ENCODE measurements around the gene ZNF423.

Gene ZNF423

GRCh38 chr16:49550140-49550539, 305.8 kb downstream of the ZNF423 start:
- DNase-seq (no peak), ATAC-seq (no peak)

GRCh38 chr16:49548325-49548970, 307.5 kb downstream of the ZNF423 start:
- DNase-seq (no peak), ATAC-seq (no peak)

- no peak for ATAC-seq
- no peak for DNase-seq
These were observed 308.5 kb downstream of the ZNF423 start for GRCh38 chr16:49547448-49547847.

GRCh38 chr16:49546735-49547134, 309.2 kb downstream of the ZNF423 start:
- ATAC-seq (no peak), DNase-seq (no peak)

GRCh38 chr16:49545741-49546448, 310.0 kb downstream of the ZNF423 start:
- ATAC-seq (no peak), DNase-seq (no peak)

GRCh38 chr16:49545243-49545642, 310.7 kb downstream of the ZNF423 start:
- no peak for ATAC-seq
- DNase-seq = no peak

- ATAC-seq (no peak), DNase-seq (no peak)
These were observed 311.1 kb downstream of the ZNF423 start for GRCh38 chr16:49544828-49545227.

GRCh38 chr16:49543631-49543946, 312.3 kb downstream of the ZNF423 start:
- ATAC-seq (no peak), DNase-seq (no peak)

- ATAC-seq = no peak
These were observed 312.8 kb downstream of the ZNF423 start for GRCh38 chr16:49542946-49543630.

GRCh38 chr16:49542391-49542891, 313.5 kb downstream of the ZNF423 start:
- DNase-seq = no peak
- no peak for ATAC-seq

More at GRCh38 chr16:49542946-49543630, 312.8 kb downstream of the ZNF423 start:
- no peak for DNase-seq

- DNase-seq (no peak), ATAC-seq (no peak)
These were observed 315.1 kb downstream of the ZNF423 start for GRCh38 chr16:49540836-49541235.

- no peak for ATAC-seq
- DNase-seq = no peak
These were observed 316.2 kb downstream of the ZNF423 start for GRCh38 chr16:49539758-49540157.

GRCh38 chr16:49537924-49538459, 317.9 kb downstream of the ZNF423 start:
- ATAC-seq (no peak), DNase-seq (no peak)

GRCh38 chr16:49534901-49535610, 320.9 kb downstream of the ZNF423 start:
- no peak for ATAC-seq
- no peak for DNase-seq

GRCh38 chr16:49533422-49533821, 322.5 kb downstream of the ZNF423 start:
- no peak for DNase-seq
- ATAC-seq = no peak

GRCh38 chr16:49532873-49533272, 323.0 kb downstream of the ZNF423 start:
- no peak for DNase-seq
- ATAC-seq = no peak

- ATAC-seq = no peak
These were observed 323.7 kb downstream of the ZNF423 start for GRCh38 chr16:49531931-49532840.

GRCh38 chr16:49531425-49531824, 324.5 kb downstream of the ZNF423 start:
- DNase-seq (no peak), ATAC-seq (no peak)

More at GRCh38 chr16:49531931-49532840, 323.7 kb downstream of the ZNF423 start:
- no peak for DNase-seq

GRCh38 chr16:49530427-49530970, 325.4 kb downstream of the ZNF423 start:
- ATAC-seq = no peak
- DNase-seq = no peak

GRCh38 chr16:49529411-49530045, 326.4 kb downstream of the ZNF423 start:
- DNase-seq (no peak), ATAC-seq (no peak)
